Stimulated activated CD8-positive, alpha-beta memory T cell treated with anti-CD3 and anti-CD28 coated beads, Interleukin-7, amount 100 ng/mL, for 4 hours (primary cell): Measurements from ENCODE around the gene LRRC27.
"Not testable (repeated sequence)": the region's sequence is repeated elsewhere in the genome, so short reads cannot be mapped to it uniquely, and the experiment has no call there.

Source experiments
- DNase-seq, 2 donors: peaks; one replicate each; pipeline ENCODE4 v3.0.0-alpha.2; 2020; ENCODE audit warnings: low read depth in 2 of 2

Gene LRRC27

GRCh38 chr10:132314881-132315280 is 17.1 kb upstream of the LRRC27 start:
- DNase-seq, result not testable (repeated sequence)

- no peak for DNase-seq
Measured at GRCh38 chr10:132316133-132316532, 15.9 kb upstream of the LRRC27 start.

DNA sequence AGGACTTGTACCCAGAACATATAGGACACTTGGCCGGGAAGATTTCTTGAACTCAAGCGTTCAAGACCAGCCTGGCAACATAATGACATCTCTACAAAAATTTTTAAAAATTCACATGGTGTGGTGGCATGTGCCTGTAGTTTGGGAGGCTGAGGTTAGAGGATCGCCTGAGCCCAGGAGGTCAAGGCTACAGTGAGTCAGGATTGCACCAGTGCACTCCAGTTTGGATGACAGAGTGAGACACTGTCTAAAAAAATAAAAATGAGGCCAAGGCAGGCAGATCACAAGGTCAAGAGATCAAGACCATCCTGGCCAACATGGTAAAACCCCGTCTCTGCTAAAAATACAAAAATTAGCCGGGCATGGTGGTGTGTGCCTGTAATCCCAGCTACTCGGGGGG is 14.5 kb upstream of the LRRC27 start:
- DNase-seq, result not testable (repeated sequence)

DNA sequence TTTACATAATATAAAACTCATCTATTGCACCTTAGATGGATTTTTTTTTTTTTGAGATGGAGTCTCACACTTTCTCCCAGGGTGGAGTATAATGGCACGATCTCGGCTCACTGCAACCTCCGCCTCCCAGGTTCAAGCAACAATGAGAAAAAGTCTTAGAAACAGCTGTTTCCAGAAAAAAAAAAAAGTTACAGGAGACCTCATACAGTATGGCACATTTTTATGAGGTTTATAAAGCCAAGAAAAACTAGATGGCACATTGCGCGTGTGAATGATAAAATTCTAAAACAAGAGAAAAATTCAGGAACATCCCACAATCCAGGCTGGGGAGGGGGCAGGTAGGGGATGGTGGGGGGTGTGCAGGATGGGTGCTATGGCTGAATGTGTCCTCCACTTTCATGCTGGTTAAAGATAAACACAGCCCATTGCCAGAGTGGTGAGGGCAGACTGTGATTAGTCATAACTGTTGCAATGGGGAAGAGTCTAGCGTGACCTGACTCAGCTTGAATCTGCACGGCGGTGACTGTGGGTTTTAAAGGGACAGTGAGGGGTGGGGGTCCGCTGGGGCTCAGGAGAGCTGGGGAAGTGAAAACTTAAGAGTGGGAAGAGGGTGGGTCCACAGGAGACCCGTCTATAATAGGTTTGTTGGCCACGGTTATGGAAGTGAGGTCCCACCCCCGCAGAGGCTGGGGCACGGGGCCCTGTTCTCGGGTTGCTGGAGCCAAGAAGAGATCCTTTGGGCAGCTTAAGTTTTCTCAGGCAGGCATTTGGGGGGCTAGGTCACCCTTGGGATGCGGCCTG is 11.9 kb upstream of the LRRC27 start:
- DNase-seq, result no peak

- no peak for DNase-seq
Measured at GRCh38 chr10:132320654-132321469, 11.1 kb upstream of the LRRC27 start.

GRCh38 chr10:132321726-132322125 is 10.3 kb upstream of the LRRC27 start:
- no peak for DNase-seq

- DNase-seq, result no peak
Measured at GRCh38 chr10:132322586-132323048, 9.4 kb upstream of the LRRC27 start.

DNA sequence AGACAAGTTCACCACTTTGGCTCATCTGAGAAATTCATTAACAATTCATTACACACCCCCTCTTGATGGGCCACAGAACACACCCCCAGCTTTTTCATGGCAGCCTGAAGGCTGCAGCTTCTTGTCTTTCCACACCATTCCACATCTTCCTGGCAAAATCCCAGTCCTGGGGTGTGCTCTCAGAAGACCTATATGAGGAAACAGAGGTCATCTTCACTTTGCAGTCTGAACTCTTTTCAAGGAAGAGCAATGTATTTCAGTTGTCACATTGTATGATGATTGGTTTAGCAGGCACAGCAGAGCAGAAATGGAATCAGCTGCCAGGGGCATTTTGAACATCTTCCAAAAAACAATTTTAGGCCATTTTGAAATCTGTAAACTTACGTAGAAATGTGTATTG is 7.8 kb upstream of the LRRC27 start:
- no peak for DNase-seq

- DNase-seq, result no peak
Measured at GRCh38 chr10:132326344-132326889, 5.6 kb upstream of the LRRC27 start.

- peak in 1 of 2 donors; percentile 50 for DNase-seq
Measured at GRCh38 chr10:132326925-132327324, 5.1 kb upstream of the LRRC27 start.

GRCh38 chr10:132328106-132328505 is 3.9 kb upstream of the LRRC27 start:
- no peak for DNase-seq

GRCh38 chr10:132328738-132329137 is 3.3 kb upstream of the LRRC27 start:
- no peak for DNase-seq

DNA sequence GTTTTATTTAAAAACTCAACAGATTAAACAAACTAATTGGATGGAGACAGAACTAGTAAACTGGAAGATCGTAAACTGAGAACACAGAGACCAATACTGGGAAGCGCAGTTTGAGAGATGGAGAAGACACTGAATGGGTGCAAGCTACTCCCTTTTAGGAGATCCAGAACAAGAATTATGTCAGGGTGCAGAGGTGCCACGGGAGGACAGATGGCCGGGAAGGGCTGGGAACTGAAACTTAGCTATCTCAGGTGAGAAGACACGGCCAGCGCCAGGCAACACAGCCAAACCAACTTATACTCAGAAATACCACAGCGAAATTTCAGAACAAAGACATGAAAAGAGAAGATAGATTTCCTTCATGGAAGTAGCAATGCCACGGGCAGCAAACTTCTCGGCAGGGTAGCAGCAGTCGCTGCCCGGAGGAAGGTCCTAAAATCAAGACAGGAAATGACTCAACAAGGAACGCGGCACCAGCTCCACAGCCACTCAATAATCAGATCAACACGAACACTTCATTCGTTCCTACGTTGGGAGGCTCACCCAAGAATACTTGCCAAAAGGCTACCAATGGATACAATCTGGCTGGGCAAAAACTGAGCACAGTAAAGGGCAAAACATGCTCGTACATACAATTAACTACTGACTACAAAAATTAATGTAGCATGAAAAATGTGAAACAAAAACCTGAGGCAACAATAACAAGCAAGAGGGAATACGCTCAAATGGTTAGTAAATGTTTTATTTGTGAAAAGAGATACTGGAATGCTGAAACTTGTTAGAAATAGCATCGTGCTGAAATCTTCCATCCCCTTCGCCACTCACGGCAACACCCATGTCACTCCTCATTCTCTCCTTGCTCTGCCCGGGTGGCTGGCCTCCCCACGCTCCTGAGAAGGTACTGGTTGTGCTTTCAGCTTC is 2.2 kb upstream of the LRRC27 start:
- no peak for DNase-seq

- DNase-seq, result no peak
Measured at GRCh38 chr10:132330486-132330833, 1.5 kb upstream of the LRRC27 start.

GRCh38 chr10:132332433-132332754 is 401 bp downstream of the LRRC27 start:
- no peak for DNase-seq

DNA sequence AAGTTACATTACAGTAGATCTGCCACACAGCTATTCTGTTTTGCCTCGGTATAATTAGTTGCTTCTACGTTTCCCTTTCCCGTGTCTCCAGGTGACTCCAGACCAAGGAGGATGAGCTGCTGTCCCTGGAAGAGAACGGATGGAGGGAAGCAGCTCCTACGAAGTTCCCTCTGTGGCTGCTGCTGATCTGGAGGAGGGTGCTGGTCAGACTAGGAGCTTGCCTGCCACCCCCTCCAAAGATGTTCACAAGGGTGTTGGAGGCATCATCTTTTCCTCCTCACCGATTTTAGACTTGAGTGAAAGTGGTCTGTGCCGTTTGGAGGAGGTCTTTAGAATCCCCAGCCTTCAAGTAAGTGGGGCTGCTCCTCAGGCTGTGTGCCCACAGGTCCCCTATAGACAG is 1.4 kb downstream of the LRRC27 start:
- no peak for DNase-seq

DNA sequence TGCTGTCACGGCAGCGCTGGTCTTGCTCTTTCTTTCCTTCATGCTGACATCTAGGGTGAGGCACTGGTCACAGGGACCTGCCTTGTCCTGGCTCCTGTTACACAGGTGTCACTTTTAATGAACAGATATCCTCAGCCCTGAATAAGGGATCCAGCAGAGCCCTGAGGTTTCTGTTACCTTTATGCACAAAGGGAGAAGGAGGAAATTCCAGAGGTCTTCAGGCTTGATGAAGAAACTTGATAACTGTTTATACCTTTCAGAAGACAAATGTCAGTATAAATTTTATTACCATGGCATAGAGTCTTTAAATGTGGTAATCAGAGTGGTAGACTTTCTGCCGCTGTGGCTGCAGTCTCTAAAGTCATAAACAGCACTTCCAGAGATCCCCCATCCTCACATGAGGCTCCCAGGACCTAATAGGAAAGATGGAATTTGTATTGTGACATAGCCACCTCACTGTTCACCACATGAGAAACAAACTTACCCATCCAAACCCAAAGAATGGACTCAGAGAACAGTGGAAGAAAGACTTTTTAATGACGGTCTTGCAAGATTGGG is 2.7 kb downstream of the LRRC27 start:
- DNase-seq, result no peak

DNA sequence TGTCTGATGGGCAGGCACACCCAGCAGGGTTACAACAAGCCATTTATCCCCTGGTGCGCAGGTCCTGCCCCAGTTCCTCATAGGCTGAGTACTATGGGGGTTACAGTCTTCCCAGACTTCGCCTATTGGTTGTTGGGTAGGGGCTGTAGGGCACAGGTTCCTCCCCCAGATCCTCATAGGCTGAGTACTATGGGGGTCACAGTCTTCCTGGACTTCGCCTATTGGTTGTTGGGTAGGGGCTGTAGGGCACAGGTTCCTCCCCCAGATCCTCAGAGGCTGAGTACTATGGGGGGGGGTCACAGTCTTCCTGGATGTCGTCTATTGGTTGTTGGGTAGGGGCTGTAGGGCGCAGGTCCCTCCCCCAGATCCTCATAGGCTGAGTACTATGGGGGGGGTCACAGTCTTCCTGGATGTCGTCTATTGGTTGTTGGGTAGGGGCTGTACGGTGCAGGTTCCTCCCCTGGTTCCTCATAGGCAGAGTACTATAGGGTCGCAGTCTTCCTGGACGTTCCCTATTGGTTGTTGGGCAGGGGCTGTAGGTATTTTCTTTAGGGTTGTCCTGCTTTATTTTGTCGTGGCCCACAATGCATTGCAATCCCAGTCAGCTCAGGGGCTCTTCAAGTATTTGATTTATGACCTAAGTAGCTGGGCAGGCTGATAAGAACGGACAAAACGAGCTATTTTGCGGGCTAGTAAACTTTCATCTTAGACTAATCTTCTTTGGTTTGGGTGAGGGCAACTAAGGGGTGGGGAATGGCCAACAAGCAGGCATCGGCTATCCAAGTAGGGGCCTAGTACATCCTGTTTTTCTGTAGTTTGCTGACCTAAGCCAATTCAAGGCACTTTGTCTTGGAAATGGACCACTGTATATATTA is 3.4 kb downstream of the LRRC27 start:
- DNase-seq, result peak; percentile 14 to 21

GRCh38 chr10:132336064-132336746 is 4.2 kb downstream of the LRRC27 start:
- DNase-seq, result no peak

DNA sequence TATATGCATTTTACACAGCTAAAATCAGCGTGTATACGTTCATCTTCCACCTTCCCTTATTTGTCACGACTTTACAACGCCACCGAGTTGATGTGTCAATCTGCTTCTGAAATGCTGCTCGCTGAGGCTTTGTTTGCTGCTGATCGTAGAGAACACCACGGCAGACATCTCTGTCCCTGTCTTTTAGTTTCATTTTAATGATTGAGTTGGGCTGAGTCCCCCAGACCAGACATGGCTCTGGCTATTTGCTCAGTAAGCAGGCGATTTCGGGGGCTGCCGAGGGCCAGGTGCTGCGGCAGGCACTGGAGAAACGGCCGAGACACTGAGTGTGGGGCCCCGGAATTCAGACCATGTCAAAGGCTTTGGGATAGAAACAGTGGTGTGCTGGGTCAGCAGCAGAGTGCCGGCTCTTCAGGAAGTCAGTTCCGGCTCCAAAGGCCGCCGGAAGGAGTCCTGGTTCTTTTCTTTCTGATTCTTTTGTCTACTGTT is 5.0 kb downstream of the LRRC27 start:
- DNase-seq, result no peak
